GM13976 (cell line): ENCODE results near the gene CEP104.

ENCODE experiments used
- DNase-seq: peaks from one replicate; pipeline ENCODE4 v3.0.0; 2012; ENCODE audit warnings: low spot score
- CTCF ChIP-seq: IDR thresholded peaks from 2 replicates; pipeline ENCODE4 v1.5.1; 2012; ENCODE audit warnings: borderline replicate concordance, mild to moderate bottlenecking; ENCODE audit not compliant: insufficient read depth; ENCODE audit errors: extremely low read depth, missing control alignments, control extremely low read depth
- in situ Hi-C: fragments of 300-500 bp; cut with MboI; formaldehyde crosslinking; loops from one replicate; pipeline ENCODE4 v1.12.0; 2022; ENCODE audit warnings: low sequenced_read_pairs, mixed read lengths, inconsistent platforms; ENCODE audit not compliant: unreplicated experiment

Gene CEP104

DNA sequence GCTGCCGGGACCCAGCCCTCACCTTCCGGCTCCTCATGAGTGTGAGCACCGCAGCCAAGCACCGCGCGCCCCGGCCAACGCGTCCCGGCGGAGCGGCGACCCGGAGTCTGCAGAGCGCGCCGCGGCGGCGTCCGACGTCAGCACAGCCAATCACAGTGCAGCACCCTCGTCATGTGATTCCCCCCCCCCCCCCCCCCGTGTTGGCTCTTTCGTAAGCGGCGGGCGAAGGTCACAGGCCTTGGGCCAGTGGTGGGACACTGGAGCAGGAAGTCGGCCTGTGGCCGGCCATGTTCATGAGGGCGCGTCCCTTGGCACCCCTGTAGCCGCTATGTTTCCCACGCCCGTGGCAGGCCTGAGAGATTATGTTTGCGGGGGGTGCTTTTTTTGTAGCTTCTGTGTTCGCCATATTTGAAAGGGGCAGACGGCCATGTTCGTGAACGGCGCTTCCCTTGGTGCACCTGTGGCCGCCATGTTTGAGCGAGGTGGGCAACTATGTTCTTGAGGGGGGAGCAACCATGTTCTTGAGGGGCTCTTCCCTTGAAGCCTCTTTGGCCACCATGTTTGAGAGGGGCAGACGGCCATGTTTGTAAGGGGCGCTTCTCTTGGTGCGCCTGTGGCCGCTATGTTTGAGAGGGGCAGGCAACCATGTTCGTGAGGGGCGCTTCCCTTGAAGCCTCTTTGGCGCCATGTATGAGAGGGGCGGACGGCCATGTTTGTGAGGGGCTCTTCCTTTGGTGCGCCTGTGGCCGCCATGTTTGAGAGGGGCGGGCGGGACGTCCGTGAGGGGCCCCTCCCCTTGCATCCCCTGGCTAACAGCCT lies 43.3 kb upstream of the CEP104 start, which contains the start of gene C1orf174:
Gene C1orf174 (minus strand): TSS at position 123 of the 819 bp plus-strand sequence. CDS start 86 bp downstream, at position 37.
- peak; percentile 94 for DNase-seq
- TF ChIP-seq CTCF = no peak

GRCh38 chr1:3899754-3900149 lies 42.7 kb upstream of the CEP104 start:
- in situ Hi-C loops = loop anchor here (25.0 kb wide), 1 partner anchor 913 kb away; no protein-coding TSS in a partner anchor
- no peak for DNase-seq

More for the DNA sequence above, 43.3 kb upstream of the CEP104 start, which contains the start of gene C1orf174:
- in situ Hi-C loops = loop anchor here (25.0 kb wide), 1 partner anchor 912 kb away; no protein-coding TSS in a partner anchor

DNA sequence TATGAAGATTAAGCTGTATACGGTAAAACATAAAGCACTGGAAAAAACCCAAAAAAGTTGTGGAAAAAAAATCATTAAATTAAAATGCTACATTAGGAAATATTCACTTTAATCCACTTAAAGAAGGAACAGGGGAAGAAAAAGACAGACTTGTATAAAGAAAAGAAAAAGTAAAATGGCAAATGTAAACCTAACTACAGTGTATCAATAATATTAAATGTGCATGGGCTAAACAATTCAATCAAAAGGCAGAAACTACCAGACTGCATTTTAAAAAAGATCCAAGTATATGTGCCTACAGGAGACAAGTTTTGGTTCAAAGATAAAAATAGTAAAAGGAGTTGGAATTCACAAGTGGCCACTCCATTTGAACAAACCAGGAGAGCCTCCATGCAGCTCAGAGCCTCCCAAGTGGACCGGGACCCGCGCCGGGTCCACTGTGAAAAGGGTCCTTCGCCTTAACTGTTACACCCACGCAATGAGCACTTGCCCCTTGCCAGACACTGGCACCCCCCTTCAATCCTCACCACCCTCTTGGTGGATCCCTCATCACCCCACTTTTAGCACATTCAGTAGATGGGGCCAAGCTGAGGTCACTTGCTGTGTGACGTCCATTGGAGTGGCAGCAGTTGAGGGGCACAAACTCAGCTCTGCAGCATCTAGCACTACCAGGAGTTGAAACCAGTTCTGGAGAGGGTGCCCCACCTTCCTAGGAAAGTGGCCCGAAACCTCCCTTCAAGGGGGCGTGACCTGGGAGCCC lies 42.2 kb upstream of the CEP104 start:
- in situ Hi-C loops = no loop called here
- TF ChIP-seq CTCF = no peak
- no peak for DNase-seq

More at GRCh38 chr1:3899754-3900149, 42.7 kb upstream of the CEP104 start:
- TF ChIP-seq CTCF = no peak

GRCh38 chr1:3898475-3898735 lies 41.4 kb upstream of the CEP104 start:
- no peak for TF ChIP-seq CTCF
- in situ Hi-C loops = no loop called here
- DNase-seq = no peak

DNA sequence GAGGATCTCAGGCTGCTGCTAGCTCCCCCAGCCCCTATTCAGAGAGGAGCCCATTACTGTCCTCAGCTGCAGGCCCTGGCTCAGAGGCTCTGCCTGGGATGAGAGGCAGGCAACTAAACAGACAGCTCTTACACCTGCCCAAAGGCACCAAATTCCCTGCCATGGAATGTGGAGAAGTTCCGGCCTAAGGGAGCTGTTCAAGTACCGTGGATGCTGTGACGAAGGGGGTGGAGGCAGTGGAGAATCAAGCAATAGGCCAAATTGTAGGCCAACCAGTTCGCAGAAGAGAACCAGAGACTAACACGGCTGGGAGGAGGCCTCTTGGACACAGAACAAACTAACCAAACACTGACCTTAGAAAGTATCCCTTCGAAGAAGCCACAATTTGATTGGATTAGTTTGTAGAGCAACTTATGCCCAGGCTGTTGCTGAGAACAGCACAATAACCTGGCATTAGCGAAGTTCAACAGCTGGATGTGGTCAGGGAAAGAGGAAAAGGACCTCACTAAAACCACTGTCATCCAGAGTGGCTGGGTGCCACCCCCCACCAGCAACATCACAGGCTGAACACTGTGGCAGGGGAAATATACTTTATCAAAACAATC lies 39.5 kb upstream of the CEP104 start:
- no peak for TF ChIP-seq CTCF
- DNase-seq = no peak
- in situ Hi-C loops = no loop called here

- TF ChIP-seq CTCF = no peak
- DNase-seq = no peak
- in situ Hi-C loops = no loop called here
These were observed 38.9 kb upstream of the CEP104 start for GRCh38 chr1:3895951-3896325.
